Thyroid gland (tissue), 4 donors: ENCODE data around the gene ADRA2C. TPM values are rescaled to one million over a fixed set of nuclear protein-coding genes. Genes with fewer than 3 reads are reported as not detected.

Source experiments
- DNase-seq, 2 donors: peaks; one replicate each; pipeline ENCODE4 v3.0.0-alpha.2; 2019
- H3K27ac ChIP-seq, 3 donors: fragments of 200-600 bp; sonication (generic); 1 replicate in 2 of 3; 2 replicates in 1 of 3; pipeline ENCODE4 v1.5.1; 2016 to 2019; ENCODE audit warnings: mild to moderate bottlenecking in 1 of 3, moderate library complexity in 1 of 3
- H3K27me3 ChIP-seq: fragments of 200-600 bp; sonication (generic); one replicate; pipeline ENCODE4 v1.5.1; 2019
- H3K36me3 ChIP-seq, 2 donors: fragments of 200-600 bp; sonication (generic); one replicate each; pipeline ENCODE4 v1.5.1; 2016 to 2019
- H3K4me1 ChIP-seq, 2 donors: fragments of 200-600 bp; sonication (generic); one replicate each; pipeline ENCODE4 v1.5.1; 2017 to 2019
- H3K4me3 ChIP-seq, 3 donors: fragments of 200-600 bp; sonication (generic); replicated peaks in 1 of 3; 1 replicate in 2 of 3; 2 replicates in 1 of 3; pipeline ENCODE4 v1.5.1; 2016; ENCODE audit warnings: mild to moderate bottlenecking in 1 of 3
- H3K9me3 ChIP-seq: fragments of 200-600 bp; sonication (generic); one replicate; pipeline ENCODE4 v1.5.1; 2017
- CTCF ChIP-seq, 6 experiments: fragments of 200-600 bp in 3 of 6; fragments of 450-650 bp in 3 of 6; sonication (generic) in 3 of 6; IDR thresholded peaks; one replicate each; pipeline ENCODE4 v1.5.1; 2016 to 2019; ENCODE audit warnings: antibody characterized with exemption in 6 of 6, mild to moderate bottlenecking in 2 of 6, inconsistent platforms in 1 of 6, moderate library complexity in 1 of 6
- POLR2A ChIP-seq, 2 donors: fragments of 450-650 bp; IDR thresholded peaks; one replicate each; pipeline ENCODE4 v1.6.1; 2017; ENCODE audit warnings: antibody characterized with exemption in 2 of 2, mild to moderate bottlenecking in 2 of 2, moderate library complexity in 1 of 2
- WGBS, 2 donors: methylation state at CpG; one replicate each; pipeline ENCODE4 v1.1.5; 2017; 5-methylcytosine and 5-hydroxymethylcytosine counted together
- intact Hi-C: fragments of 100-400 bp; cut with DNase I; formaldehyde crosslinking; loops from one replicate; pipeline ENCODE4 v1.15.1; 2023
- total RNA-seq, 4 donors: library from RNA; depleted of rRNA; stranded (reverse); fragments of >200 nt; gene quantifications; one replicate each; pipeline ENCODE4 v1.2.3, GENCODE V29; 2016

ADRA2C gene
- total RNA-seq, 4 donors from 2014 or later: 0.45 to 3.5 (median 1.1) TPM

GRCh38 chr4:3800351-3800750 is 34.2 kb downstream of the ADRA2C start:
- intact Hi-C loops: no loop called here
- H3K4me3 ChIP-seq: no peak overlapping the region
- no peaks in the 10 kb centered on the region for H3K36me3 ChIP-seq
- H3K9me3 ChIP-seq: no peaks in the 10 kb centered on the region
- 84 to 91% methylated on average over 8 to 12 of the region's 12 CpGs for WGBS, 2 donors
- H3K27me3 ChIP-seq: no peaks in the 10 kb centered on the region
- DNase-seq: no peak
- no peak overlapping the region for H3K27ac ChIP-seq
- no peaks in the 10 kb centered on the region for H3K4me1 ChIP-seq
- TF ChIP-seq POLR2A (IDR thresholded peaks at IDR 0.05): no peak
- TF ChIP-seq CTCF (IDR thresholded peaks at IDR 0.05): no peak

GRCh38 chr4:3801521-3801920 is 35.3 kb downstream of the ADRA2C start:
- no peaks in the 10 kb centered on the region for H3K4me1 ChIP-seq
- 85 to 89% methylated on average over 8 of the region's 8 CpGs for WGBS, 2 donors
- TF ChIP-seq CTCF (IDR thresholded peaks at IDR 0.05) (no peak), POLR2A (IDR thresholded peaks at IDR 0.05) (no peak)
- intact Hi-C loops: no loop called here
- H3K36me3 ChIP-seq: no peaks in the 10 kb centered on the region
- no peak for DNase-seq
- H3K4me3 ChIP-seq: no peak overlapping the region
- no peak overlapping the region for H3K27ac ChIP-seq
- no peaks in the 10 kb centered on the region for H3K9me3 ChIP-seq
- H3K27me3 ChIP-seq: no peaks in the 10 kb centered on the region

GRCh38 chr4:3801931-3802550 is 35.9 kb downstream of the ADRA2C start:
- DNase-seq: no peak
- no peak for TF ChIP-seq CTCF (IDR thresholded peaks at IDR 0.05)
- TF ChIP-seq POLR2A (IDR thresholded peaks at IDR 0.05): no peak
- no peaks in the 10 kb centered on the region for H3K36me3 ChIP-seq
- no peaks in the 10 kb centered on the region for H3K9me3 ChIP-seq
- H3K27ac ChIP-seq: no peak overlapping the region
- intact Hi-C loops: no loop called here
- no peaks in the 10 kb centered on the region for H3K27me3 ChIP-seq
- no peak overlapping the region for H3K4me3 ChIP-seq
- WGBS, 2 donors: 76 to 78% methylated on average over 15 of the region's 15 CpGs
- H3K4me1 ChIP-seq: no peaks in the 10 kb centered on the region

GRCh38 chr4:3802571-3803474 is 36.6 kb downstream of the ADRA2C start:
- Histone ChIP-seq H3K36me3 (no peaks in the 10 kb centered on the region), H3K9me3 (no peaks in the 10 kb centered on the region), H3K27me3 (no peaks in the 10 kb centered on the region), H3K27ac (no peak overlapping the region), H3K4me3 (no peak overlapping the region), H3K4me1 (no peaks in the 10 kb centered on the region)
- 59 to 63% methylated on average over 12 to 13 of the region's 13 CpGs for WGBS, 2 donors
- DNase-seq: no peak
- TF ChIP-seq CTCF (IDR thresholded peaks at IDR 0.05): no peak
- no peak for TF ChIP-seq POLR2A (IDR thresholded peaks at IDR 0.05)
- intact Hi-C loops: no loop called here

- H3K27me3 ChIP-seq: no peaks in the 10 kb centered on the region
- WGBS, 2 donors: 63 to 70% methylated on average over 3 to 11 of the region's 18 CpGs
These were observed 37.3 kb downstream of the ADRA2C start for GRCh38 chr4:3803475-3803847.

More at GRCh38 chr4:3803475-3803847, 37.3 kb downstream of the ADRA2C start:
- Histone ChIP-seq H3K4me1 (no peaks in the 10 kb centered on the region), H3K36me3 (no peaks in the 10 kb centered on the region), H3K4me3 (no peak overlapping the region), H3K27ac (no peak overlapping the region), H3K9me3 (no peaks in the 10 kb centered on the region)
- no peak for TF ChIP-seq POLR2A (IDR thresholded peaks at IDR 0.05)
- TF ChIP-seq CTCF (IDR thresholded peaks at IDR 0.05): no peak
- no peak for DNase-seq
- intact Hi-C loops: no loop called here
